Natural killer cell treated with Interleukin-12 subunit alpha and Interleukin-12 subunit beta and Interleukin-15 and Interleukin-18, amount 100 ng/mL, for 72 hours (primary cell): Measurements from ENCODE around the gene SOCS3. TPM values are rescaled to one million over a fixed set of nuclear protein-coding genes. Genes with fewer than 3 reads are reported as not detected.

Experiments used
- ATAC-seq, 2 donors: fragments of 150-1000 bp; cut with Tn5 transposase in 1 of 2; sonication (Bioruptor Pico), chemical (Tn5 transposase) in 1 of 2; 2 replicates each; pipeline ENCODE4 v1.10.0; 2021
- DNase-seq: peaks from one replicate; pipeline ENCODE4 v3.0.0; 2022; ENCODE audit warnings: low spot score
- H3K27ac Mint-ChIP-seq, 2 donors: 1 replicate in 1 of 2; 2 replicates in 1 of 2; pipeline ENCODE4 v1.8.0; 2022; ENCODE audit warnings: mixed read lengths in 2 of 2, mild to moderate bottlenecking in 1 of 2, moderate library complexity in 1 of 2
- H3K27me3 Mint-ChIP-seq, 2 donors: 1 replicate in 1 of 2; 2 replicates in 1 of 2; pipeline ENCODE4 v1.8.0; 2022; ENCODE audit warnings: mixed read lengths in 2 of 2
- H3K36me3 Mint-ChIP-seq: one replicate; pipeline ENCODE4 v1.8.0; 2022; ENCODE audit warnings: mixed read lengths
- H3K4me1 Mint-ChIP-seq, 2 donors: 1 replicate in 1 of 2; 2 replicates in 1 of 2; pipeline ENCODE4 v1.8.0; 2022; ENCODE audit warnings: low read depth in 2 of 2, mixed read lengths in 2 of 2, mild to moderate bottlenecking in 1 of 2
- H3K4me3 Mint-ChIP-seq: one replicate; pipeline ENCODE4 v1.8.0; 2022; ENCODE audit warnings: mixed read lengths
- H3K9me3 Mint-ChIP-seq: 2 replicates; pipeline ENCODE4 v1.8.0; 2022; ENCODE audit warnings: mixed read lengths
- total RNA-seq, 2 donors: library from RNA; stranded (reverse); gene quantifications; one replicate each; pipeline ENCODE4 v1.2.3, GENCODE V29; 2022

Gene SOCS3
- 100 to 1,000 TPM; 110 to 156 TPM for total RNA-seq

- Mint-ChIP-seq H3K4me1 (peaks cover 47 to 50% of the 10 kb centered on the region in 2 donors), H3K9me3 (no peaks in the 10 kb centered on the region), H3K27me3 (no peaks in the 10 kb centered on the region), H3K4me3 (peak within 1 kb of the TSS; percentile 90), H3K27ac (peak within 1 kb of the TSS; percentile 76 to 96), H3K36me3 (peaks cover 6% of the 10 kb centered on the region)
- ATAC-seq: peak; percentile 86 to 88
- peak; percentile 100 for DNase-seq
These were observed at the start of gene SOCS3 for GRCh38 chr17:78359997-78360370. SOCS3 (minus strand) TSS chr17:78360077; CDS start chr17:78359095, 982 bp downstream.

- peak overlapping the region; percentile 66 to 84 for H3K27ac Mint-ChIP-seq
- ATAC-seq: no peak
These were observed 49.5 kb upstream of the SOCS3 start for GRCh38 chr17:78409191-78409928.

DNA sequence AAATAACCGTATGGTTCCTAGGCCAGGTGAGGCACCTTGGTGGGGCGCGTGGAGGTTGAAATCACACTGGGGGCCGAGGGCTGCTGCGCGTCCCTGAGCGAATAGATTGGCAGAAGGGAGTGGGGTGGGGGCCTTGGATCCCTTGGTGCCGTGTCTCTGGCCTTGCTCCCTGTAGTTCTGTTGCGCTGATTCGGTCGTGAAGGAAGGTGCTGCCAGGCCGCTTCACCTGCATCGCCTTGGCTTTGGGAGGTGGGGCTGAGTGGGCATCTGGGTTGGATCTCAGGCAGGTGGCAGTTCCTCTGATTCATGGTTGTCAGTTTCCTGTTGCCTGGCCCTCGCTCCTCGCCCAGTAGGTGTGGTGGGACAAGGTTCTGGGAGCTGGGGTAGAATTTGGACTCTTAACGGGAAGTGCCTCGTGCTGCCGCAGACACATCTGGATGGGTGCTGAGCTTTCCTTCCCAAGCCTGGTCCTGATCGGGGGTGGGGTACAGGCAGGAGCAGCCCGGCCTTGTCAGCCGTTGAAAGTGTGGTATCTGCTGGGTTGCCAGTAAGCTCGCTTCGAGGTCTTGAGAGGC lies 48.7 kb upstream of the SOCS3 start:
- H3K4me1 Mint-ChIP-seq: peaks cover 46 to 61% of the 10 kb centered on the region in 2 donors
- no peaks in the 10 kb centered on the region for H3K9me3 Mint-ChIP-seq
- no peak overlapping the region for H3K4me3 Mint-ChIP-seq
- peaks cover 1% of the 10 kb centered on the region for H3K36me3 Mint-ChIP-seq
- DNase-seq (no peak), ATAC-seq (no peak)
- no peaks in the 10 kb centered on the region for H3K27me3 Mint-ChIP-seq
- peak overlapping the region; percentile 66 to 84 for H3K27ac Mint-ChIP-seq

More at GRCh38 chr17:78409191-78409928, 49.5 kb upstream of the SOCS3 start:
- Mint-ChIP-seq H3K4me3 (no peak overlapping the region), H3K9me3 (no peaks in the 10 kb centered on the region), H3K36me3 (no peaks in the 10 kb centered on the region), H3K27me3 (no peaks in the 10 kb centered on the region), H3K4me1 (peaks cover 54 to 66% of the 10 kb centered on the region in 2 donors)
- no peak for DNase-seq

- DNase-seq (no peak), ATAC-seq (no peak)
- H3K36me3 Mint-ChIP-seq: peaks cover 12% of the 10 kb centered on the region
- peaks cover 41 to 55% of the 10 kb centered on the region in 2 donors for H3K4me1 Mint-ChIP-seq
- no peaks in the 10 kb centered on the region for H3K27me3 Mint-ChIP-seq
- H3K9me3 Mint-ChIP-seq: no peaks in the 10 kb centered on the region
- H3K4me3 Mint-ChIP-seq: no peak overlapping the region
- peak overlapping the region; percentile 66 to 84 for H3K27ac Mint-ChIP-seq
These were observed 47.6 kb upstream of the SOCS3 start for GRCh38 chr17:78407387-78408000.

DNA sequence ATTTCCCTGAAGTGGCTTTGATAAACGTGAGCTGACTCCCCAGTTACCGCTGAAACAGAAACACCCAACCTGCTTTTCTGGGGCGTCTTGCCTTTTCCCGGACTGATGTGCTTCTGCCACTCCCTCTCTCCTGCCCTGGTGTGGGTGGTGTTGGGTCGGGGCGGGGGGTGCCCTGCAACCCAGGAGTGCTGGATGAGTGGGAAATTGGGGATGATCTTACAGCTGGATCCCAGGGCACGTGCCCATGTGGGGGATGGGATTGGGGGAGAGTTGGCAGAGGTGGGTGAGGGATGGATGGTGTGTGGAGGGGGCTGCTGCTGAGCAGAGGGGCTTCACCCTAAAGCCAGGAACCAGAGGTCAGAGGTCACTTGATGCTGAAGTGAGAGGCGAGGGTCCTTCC lies 47.0 kb upstream of the SOCS3 start:
- no peaks in the 10 kb centered on the region for H3K9me3 Mint-ChIP-seq
- peaks cover 13% of the 10 kb centered on the region for H3K36me3 Mint-ChIP-seq
- no peak for ATAC-seq
- no peaks in the 10 kb centered on the region for H3K27me3 Mint-ChIP-seq
- peak overlapping the region; percentile 47 to 84 for H3K27ac Mint-ChIP-seq
- peaks cover 36 to 52% of the 10 kb centered on the region in 2 donors for H3K4me1 Mint-ChIP-seq
- DNase-seq: no peak
- H3K4me3 Mint-ChIP-seq: no peak overlapping the region

- Mint-ChIP-seq H3K27me3 (no peaks in the 10 kb centered on the region), H3K27ac (peak overlapping the region; percentile 47 to 84), H3K36me3 (peaks cover 13% of the 10 kb centered on the region), H3K4me3 (no peak overlapping the region), H3K4me1 (peaks cover 35 to 49% of the 10 kb centered on the region in 2 donors), H3K9me3 (no peaks in the 10 kb centered on the region)
- DNase-seq: no peak
- ATAC-seq: no peak
These were observed 46.5 kb upstream of the SOCS3 start for GRCh38 chr17:78406396-78406795.

DNA sequence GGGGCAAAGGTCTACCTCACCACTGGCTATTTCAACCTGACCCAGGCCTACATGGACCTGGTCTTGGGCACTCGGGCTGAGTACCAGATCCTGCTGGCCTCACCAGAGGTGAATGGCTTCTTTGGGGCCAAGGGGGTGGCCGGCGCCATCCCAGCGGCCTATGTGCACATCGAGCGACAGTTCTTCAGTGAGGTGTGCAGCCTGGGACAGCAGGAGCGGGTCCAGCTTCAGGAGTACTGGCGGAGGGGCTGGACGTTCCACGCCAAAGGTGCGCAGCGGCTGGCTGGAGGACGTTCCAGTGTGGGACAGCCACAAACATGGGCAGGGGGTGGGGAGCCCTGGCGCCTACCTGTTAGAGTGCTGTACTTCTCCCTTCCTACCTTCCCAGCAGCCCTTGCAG lies 43.9 kb upstream of the SOCS3 start:
- Mint-ChIP-seq H3K36me3 (peaks cover 13% of the 10 kb centered on the region), H3K27ac (peak overlapping the region in 1 of 2 donors; percentile 6), H3K4me1 (peaks cover 22 to 35% of the 10 kb centered on the region in 2 donors), H3K27me3 (no peaks in the 10 kb centered on the region), H3K9me3 (no peaks in the 10 kb centered on the region), H3K4me3 (no peak overlapping the region)
- no peak for ATAC-seq
- no peak for DNase-seq

DNA sequence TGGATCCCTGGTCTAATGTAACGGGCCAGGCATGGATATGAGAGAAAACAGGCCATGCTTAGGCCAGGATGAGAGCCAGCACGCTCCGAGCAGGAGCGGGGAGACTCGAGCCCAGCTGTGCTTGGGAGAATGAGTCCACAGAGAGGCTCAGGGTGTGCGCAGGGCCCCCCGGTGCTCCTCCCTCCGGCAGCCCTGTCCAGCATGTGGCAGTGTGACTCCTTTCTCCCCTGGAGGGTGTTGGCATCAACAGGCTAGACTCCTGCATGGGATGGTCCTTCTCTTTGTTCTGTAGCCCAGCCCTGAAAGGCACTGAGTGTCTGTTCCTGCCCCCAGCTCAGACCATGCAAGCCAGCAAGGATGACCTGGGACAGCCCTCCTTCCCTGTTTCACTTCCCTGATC lies 42.0 kb upstream of the SOCS3 start:
- peaks cover 7 to 24% of the 10 kb centered on the region in 2 donors for H3K4me1 Mint-ChIP-seq
- DNase-seq (no peak), ATAC-seq (no peak)
- peak overlapping the region; percentile 23 to 79 for H3K27ac Mint-ChIP-seq
- H3K27me3 Mint-ChIP-seq: no peaks in the 10 kb centered on the region
- H3K36me3 Mint-ChIP-seq: peaks cover 19% of the 10 kb centered on the region
- H3K9me3 Mint-ChIP-seq: no peaks in the 10 kb centered on the region
- H3K4me3 Mint-ChIP-seq: no peak overlapping the region

DNA sequence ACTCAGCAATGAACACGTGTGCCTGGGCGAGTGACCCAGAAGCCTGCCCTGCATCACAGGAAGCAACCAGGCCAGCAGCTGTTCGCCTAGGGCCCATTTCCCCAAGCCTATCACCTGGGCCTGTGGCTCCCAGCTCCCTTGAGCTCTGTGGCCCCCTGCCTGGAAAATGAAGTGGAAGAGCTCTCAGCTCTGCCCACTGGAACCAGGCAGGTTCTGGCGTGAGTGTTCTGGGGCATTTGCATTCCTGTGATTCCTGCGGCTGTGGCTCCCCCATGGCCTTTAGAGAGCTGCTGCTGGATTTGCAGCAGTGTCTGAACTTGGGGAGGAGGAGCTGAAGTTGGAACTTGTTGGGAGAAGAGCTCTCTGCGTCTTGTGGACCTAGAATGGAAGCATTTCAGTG lies 41.4 kb upstream of the SOCS3 start:
- no peak for DNase-seq
- no peak for ATAC-seq
- Mint-ChIP-seq H3K27ac (peak overlapping the region; percentile 23 to 79), H3K4me1 (peaks cover 6 to 23% of the 10 kb centered on the region in 2 donors), H3K9me3 (no peaks in the 10 kb centered on the region), H3K4me3 (no peak overlapping the region), H3K27me3 (no peaks in the 10 kb centered on the region), H3K36me3 (peaks cover 19% of the 10 kb centered on the region)

DNA sequence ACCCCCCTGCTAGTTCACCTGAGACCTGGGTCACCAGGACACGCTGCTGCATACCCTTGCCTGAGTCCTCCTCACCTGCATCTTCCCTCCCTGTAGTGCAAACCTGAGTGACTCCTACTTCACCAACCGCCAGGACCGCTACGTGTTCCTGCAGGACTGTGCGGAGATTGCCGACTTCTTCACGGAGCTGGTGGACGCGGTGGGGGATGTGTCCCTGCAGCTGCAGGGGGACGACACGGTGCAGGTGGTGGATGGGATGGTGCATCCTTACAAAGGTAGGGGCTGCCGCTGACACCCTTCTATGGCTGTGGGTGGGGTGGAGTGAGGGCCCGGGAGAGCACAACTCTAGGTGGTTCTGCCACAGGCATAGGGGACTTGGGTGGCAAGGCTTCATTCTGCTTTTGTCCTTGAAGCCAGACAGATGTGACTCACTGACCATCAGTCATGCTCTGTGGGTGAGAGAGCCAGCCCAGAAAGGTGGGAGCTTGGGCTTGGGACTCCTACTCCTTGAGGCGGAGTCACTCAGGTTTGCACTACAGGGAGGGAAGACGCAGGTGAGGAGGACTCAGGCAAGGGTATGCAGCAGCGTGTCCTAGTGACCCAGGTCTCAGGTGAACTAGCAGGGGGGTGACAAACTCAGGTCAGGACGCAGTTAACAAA lies 40.8 kb upstream of the SOCS3 start:
- Mint-ChIP-seq H3K27me3 (no peaks in the 10 kb centered on the region), H3K4me1 (peaks cover 12 to 20% of the 10 kb centered on the region in 2 donors), H3K27ac (peak overlapping the region in 1 of 2 donors; percentile 31), H3K36me3 (peaks cover 19% of the 10 kb centered on the region), H3K9me3 (no peaks in the 10 kb centered on the region), H3K4me3 (no peak overlapping the region)
- ATAC-seq (no peak), DNase-seq (peak; percentile 50)

- no peaks in the 10 kb centered on the region for H3K9me3 Mint-ChIP-seq
- no peak overlapping the region for H3K4me3 Mint-ChIP-seq
- ATAC-seq: no peak
These were observed 39.8 kb upstream of the SOCS3 start for GRCh38 chr17:78399693-78400144.

GRCh38 chr17:78399028-78399692 lies 39.3 kb upstream of the SOCS3 start:
- H3K4me3 Mint-ChIP-seq: no peak overlapping the region
- H3K4me1 Mint-ChIP-seq: peaks cover 18 to 23% of the 10 kb centered on the region in 2 donors
- no peaks in the 10 kb centered on the region for H3K9me3 Mint-ChIP-seq
- H3K36me3 Mint-ChIP-seq: peaks cover 23% of the 10 kb centered on the region
- no peaks in the 10 kb centered on the region for H3K27me3 Mint-ChIP-seq
- no peak for DNase-seq
- H3K27ac Mint-ChIP-seq: no peak overlapping the region
- no peak for ATAC-seq

More at GRCh38 chr17:78399693-78400144, 39.8 kb upstream of the SOCS3 start:
- peaks cover 18 to 20% of the 10 kb centered on the region in 2 donors for H3K4me1 Mint-ChIP-seq
- H3K36me3 Mint-ChIP-seq: peaks cover 23% of the 10 kb centered on the region
- H3K27ac Mint-ChIP-seq: no peak overlapping the region
- H3K27me3 Mint-ChIP-seq: no peaks in the 10 kb centered on the region
- DNase-seq: peak; percentile 38

GRCh38 chr17:78398390-78398789 lies 38.5 kb upstream of the SOCS3 start:
- Mint-ChIP-seq H3K27me3 (no peaks in the 10 kb centered on the region), H3K27ac (peak overlapping the region; percentile 16 to 51), H3K36me3 (peaks cover 20% of the 10 kb centered on the region), H3K4me1 (peaks cover 21 to 22% of the 10 kb centered on the region in 2 donors), H3K9me3 (no peaks in the 10 kb centered on the region), H3K4me3 (no peak overlapping the region)
- DNase-seq (peak; percentile 20), ATAC-seq (no peak)
